LoVo (cell line): Measurements from ENCODE around the gene CCDC194.
A peak's percentile ranks its signal among the peaks of the same experiment; 100 is the strongest.

Experiments used
- DNase-seq: peaks from one replicate; pipeline ENCODE4 v3.0.0-alpha.2; 2016; ENCODE audit warnings: low spot score

Gene CCDC194, protein sequence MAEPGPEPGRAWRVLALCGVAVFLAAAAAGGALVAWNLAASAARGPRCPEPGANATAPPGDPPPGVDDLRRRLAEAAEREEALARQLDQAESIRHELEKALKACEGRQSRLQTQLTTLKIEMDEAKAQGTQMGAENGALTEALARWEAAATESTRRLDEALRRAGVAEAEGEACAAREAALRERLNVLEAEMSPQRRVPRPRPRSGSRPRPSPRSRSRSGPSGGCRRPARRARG

DNA sequence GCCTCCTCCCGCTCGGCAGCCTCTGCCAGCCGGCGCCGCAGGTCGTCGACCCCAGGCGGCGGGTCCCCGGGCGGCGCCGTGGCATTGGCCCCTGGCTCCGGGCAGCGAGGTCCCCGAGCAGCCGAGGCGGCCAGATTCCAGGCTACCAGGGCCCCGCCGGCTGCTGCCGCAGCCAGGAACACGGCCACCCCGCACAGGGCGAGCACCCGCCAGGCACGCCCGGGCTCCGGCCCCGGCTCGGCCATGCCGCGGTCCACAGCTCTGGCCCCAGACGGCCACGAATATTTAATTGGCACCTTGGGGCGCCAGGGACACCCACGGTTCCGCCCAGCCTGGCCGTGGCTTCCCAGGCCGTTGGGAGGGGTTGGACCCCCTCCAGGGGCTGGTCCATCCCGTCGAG lies at the start of gene CCDC194:
Gene CCDC194, minus strand, starts transcription at position 283 of the 400 bp plus-strand sequence. Its CDS starts 38 bp downstream, at position 245.
- no peak for DNase-seq

GRCh38 chr19:17441241-17442021 lies 47.4 kb upstream of the CCDC194 start:
- no peak for DNase-seq

GRCh38 chr19:17436874-17437267 lies 42.9 kb upstream of the CCDC194 start:
- no peak for DNase-seq

- DNase-seq = no peak
Measured at GRCh38 chr19:17436094-17436873, 42.3 kb upstream of the CCDC194 start.

DNA sequence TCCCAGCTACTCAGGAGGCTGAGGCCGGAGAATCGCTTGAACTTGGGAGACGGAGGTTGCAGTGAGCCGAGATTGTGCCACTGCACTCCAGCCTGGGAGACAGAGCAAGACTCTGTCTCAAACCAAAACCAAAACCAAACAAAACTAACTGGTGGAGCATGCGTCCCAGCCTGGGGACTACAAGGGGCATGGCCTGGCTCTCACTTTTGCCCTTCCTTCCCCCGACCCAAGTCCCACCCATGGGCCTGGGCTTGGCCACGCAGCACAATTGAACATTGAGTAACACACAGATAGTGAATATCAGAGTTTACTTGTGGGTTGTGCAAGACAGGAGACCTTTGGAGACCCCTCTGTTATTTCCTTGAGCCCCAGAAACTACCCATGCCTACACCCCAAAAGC lies 41.2 kb upstream of the CCDC194 start:
- DNase-seq = no peak

DNA sequence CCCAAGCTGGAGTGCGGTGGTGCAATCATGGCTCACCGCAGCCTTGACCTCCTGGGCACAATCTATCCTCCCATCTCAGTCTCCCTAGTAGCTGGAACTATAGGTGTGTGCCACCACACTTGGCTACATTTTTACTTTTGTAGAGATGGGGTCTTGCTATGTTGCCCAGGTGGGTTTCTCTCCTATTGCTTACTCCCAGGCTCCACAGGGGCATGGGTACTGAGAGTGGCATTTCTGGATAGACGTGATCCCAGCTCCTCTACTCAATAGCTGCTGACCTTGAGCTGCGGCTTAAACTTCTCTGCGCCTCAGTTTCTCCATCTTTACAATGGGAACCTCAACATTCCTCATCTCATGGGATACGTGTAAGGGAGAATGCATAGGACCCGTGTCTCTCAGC lies 37.4 kb upstream of the CCDC194 start:
- DNase-seq = no peak

- no peak for DNase-seq
Measured at GRCh38 chr19:17429641-17430113, 35.7 kb upstream of the CCDC194 start.

DNA sequence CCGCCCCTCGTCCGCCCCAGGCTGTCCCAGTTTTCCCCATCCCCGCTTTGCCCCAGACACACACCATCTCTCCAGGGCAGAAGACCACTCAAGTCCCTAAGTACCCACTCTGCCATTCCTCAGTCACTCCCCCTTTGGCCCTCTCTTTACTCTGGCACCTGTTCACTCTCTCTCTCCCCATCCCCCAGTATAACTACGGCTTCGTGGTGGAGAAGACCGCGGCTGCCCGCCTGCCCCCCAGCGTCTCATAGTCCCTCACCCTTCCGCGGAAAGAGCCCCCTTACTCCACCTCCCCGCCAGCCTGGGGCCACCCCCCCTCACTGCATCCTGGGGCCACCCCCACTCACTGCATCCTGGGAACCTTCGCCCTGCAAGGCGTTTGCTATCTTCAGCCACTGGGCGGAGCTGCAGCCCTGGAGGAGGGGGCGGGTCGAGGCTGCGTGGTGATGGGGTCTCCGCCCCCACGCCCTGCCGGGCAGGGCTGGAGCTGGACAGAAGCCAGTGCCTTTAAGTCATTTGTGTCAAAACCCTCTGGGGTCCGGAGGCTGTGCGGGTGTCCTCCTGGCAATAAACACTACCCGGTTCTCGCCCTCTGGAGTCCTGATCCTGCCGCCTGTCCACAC lies 30.9 kb upstream of the CCDC194 start:
- no peak for DNase-seq

- DNase-seq = no peak
Measured at GRCh38 chr19:17423429-17424208, 29.6 kb upstream of the CCDC194 start.

- DNase-seq = no peak
Measured at GRCh38 chr19:17421942-17422341, 27.9 kb upstream of the CCDC194 start.

DNA sequence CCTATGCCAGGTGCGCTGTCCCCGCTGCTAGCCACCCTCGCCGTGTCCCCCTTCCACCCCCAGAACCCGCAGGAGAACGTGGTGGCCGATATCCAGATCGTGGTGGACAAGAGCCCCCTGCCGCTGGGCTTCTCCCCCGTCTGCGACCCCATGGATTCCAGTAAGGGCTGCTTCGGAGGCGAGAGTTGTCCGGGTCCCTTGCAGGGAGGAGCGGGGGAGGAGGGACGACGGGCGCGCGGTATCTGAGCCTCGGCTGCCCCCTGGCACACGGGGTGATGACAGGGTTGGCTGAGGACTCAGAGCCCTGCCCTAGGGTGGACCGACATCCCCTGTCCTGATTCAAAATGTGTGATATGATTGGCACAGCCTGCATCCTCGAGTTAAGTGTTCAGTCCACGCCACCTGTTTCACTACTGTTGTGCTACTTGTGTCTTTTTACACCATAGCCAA lies 26.5 kb upstream of the CCDC194 start:
- DNase-seq = no peak

DNA sequence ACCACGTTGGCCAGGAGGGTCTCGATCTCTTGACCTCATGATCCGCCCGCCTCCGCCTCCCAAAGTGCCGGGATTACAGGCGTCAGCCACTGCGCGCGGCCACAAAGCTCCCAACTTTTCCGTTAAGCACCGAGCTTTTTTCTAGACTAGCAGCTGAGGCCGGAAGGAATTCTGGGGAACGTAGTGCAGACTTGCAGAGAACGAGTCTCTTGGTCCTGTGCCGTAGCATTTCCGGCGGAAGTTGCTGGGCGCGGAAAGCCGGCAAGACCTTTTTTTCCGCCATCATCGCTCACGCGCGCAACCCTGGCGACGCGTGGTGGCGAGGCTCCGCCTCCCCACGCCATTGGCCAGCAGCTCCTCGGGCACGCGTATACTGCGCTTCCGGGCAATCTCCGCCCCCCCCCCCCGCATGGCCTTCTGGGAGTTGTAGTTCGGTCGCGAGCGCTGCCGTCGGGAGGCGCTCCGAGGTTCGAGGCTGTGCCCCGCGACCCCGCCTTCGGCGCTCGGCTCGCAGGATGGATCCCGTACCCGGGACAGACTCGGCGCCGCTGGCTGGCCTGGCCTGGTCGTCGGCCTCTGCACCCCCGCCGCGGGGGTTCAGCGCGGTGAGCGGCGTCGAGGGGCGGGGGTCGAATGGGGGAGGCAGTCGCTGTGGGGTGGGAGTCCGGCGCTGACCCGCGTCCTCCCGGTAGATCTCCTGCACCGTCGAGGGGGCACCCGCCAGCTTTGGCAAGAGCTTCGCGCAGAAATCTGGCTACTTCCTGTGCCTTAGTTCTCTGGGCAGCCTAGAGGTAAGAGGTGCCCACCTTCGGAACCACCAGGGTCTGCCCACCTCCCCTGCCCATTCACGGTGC lies 25.9 kb upstream of the CCDC194 start, which contains the start of gene MVB12A:
Gene MVB12A, plus strand, starts transcription at position 427 of the 854 bp plus-strand sequence. Its CDS starts 89 bp downstream, at position 516.
- peak; percentile 98 for DNase-seq

GRCh38 chr19:17419154-17419620 lies 25.2 kb upstream of the CCDC194 start:
- peak; percentile 15 for DNase-seq

DNA sequence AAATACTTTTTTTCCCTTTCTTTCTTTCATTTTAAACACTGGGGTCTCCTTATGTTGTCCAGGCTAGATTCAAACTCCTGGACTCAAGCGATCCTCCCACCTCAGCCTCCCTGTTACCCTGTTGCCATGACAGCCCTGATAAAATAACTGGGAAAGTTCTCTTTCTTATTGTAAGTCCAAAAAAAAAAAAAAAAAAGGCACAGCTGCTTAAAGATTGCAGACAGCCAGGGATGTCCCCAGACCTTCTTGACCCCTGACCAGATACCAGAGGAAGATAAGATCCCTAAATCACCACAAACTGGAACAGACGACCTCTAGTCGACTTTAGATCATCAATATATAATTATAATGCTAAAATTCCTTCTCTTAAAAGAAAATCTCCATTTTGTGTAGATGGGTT lies 24.7 kb upstream of the CCDC194 start:
- DNase-seq = no peak

DNA sequence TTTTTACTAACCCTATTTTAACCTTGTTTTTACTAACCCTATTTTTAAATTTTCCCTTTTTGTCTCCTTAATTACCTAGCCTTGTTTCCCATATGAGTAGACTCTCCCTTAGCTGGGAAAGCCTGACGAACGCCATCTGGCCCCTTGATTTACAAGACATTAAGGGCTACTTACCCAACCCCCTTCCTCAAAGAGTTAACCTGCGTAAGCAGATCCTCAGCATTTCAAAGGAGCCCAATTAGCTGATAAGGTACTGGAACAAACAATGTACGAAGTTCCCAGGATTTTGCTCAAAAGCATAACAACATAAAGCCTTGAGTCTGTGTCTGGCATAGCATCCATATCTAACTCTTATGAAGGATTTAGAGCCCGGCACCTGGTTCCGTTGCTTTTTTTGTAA lies 21.1 kb upstream of the CCDC194 start:
- no peak for DNase-seq

- DNase-seq = no peak
Measured at GRCh38 chr19:17414097-17414496, 20.1 kb upstream of the CCDC194 start.

DNA sequence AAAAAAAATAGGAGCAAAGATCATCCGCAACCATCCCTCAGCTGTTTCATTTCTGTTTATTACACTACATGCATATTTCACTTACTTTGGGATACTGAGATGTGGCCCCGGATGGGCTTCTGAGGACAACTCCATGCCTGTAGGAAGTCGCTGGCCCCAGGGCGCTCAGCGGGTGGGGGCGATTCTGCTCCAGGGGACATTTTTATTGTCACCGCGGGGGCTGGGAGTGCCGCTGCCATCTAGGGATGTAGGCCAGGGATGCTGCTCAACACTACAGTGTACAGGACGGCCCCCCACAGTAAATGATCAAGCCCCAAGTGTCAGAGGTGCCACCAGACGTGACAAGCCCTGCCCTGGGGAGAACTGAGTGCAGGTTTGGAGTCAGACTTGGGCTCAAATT lies 17.8 kb upstream of the CCDC194 start:
- no peak for DNase-seq

DNA sequence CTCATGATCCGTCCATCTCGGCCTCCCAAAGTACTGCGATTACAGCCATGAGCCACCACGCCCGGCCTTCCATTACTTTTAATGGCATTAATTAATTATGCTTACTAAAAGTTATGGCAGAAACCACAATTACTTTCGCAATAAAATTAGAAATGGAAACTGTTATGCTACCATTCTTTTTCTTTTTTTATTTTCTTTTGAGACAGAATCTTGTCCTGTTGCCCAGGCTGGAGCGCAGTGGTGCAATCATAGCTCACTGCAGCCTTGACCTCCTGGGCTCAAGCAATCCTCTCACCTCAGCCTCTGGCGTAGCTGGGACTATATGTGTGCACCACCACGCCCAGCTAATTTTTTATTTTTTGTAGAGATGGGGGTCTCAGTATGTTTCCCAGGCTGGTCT lies 16.0 kb upstream of the CCDC194 start:
- DNase-seq = no peak

DNA sequence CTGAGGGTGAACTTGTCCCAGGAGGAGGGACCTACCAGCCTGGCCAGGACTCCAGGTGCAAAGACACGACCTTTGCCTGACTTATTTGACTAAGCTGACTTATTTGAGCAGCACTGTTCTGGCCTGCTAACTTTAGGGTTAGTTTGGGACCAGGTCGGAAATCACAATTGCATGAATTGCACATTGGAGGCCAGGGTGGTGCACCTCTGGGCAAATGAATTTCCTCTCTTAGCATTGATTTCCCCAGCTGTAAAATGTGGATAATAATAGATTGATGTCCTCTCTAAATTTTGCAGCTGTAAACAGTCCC lies 12.8 kb upstream of the CCDC194 start:
- no peak for DNase-seq
